K562 (cell line): Measurements from ENCODE around the gene EEA1. TPM values are rescaled to one million over a fixed set of nuclear protein-coding genes. Genes with fewer than 3 reads are reported as not detected.
A peak's percentile ranks its signal among the peaks of the same experiment; 100 is the strongest.

Experiments
- ATAC-seq: fragments of 200-7000 bp; cut with Tn5 transposase; 3 replicates; pipeline ENCODE4 v1.9.1; 2020; ENCODE audit warnings: moderate library complexity
- BruUV-seq: library from RNA; stranded (reverse); fragments of 400-500 nt; replicated peaks from 2 replicates; lab custom pipeline; 2021; lab: Mats Ljungman, UMichigan
- CTCF ChIA-PET: fragments of 300-600 bp; formaldehyde crosslinking; extraction: SDS; loops from one replicate; lab custom pipeline; 2021; ENCODE audit warnings: low intra/inter-chr PET ratio; lab: Yijun Ruan, JAX
- POLR2A ChIA-PET: fragments of 300-600, 350-650 bp; sonication (Branson Sonifier 250); formaldehyde crosslinking; extraction: SDS; loops from one replicate; lab custom pipeline; 2021; ENCODE audit warnings: antibody characterized with exemption, inconsistent platforms; lab: Yijun Ruan, JAX
- DNase-seq, 4 experiments: peaks; one replicate each; pipeline versions ENCODE4 v3.0.0 to v3.0.0-alpha.2; 2011 to 2018; ENCODE audit warnings: low spot score in 3 of 4, mixed read lengths in 3 of 4; ENCODE audit errors: extremely low read depth in 1 of 4
- FAIRE-seq: peaks from 2 replicates; lab custom pipeline; 2011; peaks lifted over from hg19 to GRCh38; lab: Jason Lieb, UNC
- H2AFZ ChIP-seq: 2 replicates; pipeline ENCODE4 v1.6.0; 2011; ENCODE audit warnings: low read depth, low read length, control low read depth, inconsistent platforms
- H3K27ac ChIP-seq: fragments of 200-600 bp; 3 replicates; pipeline ENCODE4 v1.8.0; 2011; ENCODE audit warnings: low read depth, mild to moderate bottlenecking, control low read depth, inconsistent platforms, low read length, moderate library complexity, mixed read lengths; ENCODE audit errors: extremely low read depth
- H3K27me3 ChIP-seq, 2 experiments: fragments of 300-600 bp in 1 of 2; 2 replicates in 1 of 2; 3 replicates in 1 of 2; pipeline versions ENCODE4 v1.6.0 to v1.8.0; 2011; ENCODE audit warnings: inconsistent platforms in 2 of 2, low read length in 2 of 2, mild to moderate bottlenecking in 1 of 2, mixed read lengths in 1 of 2, moderate library complexity in 1 of 2; ENCODE audit not compliant: control insufficient read depth in 2 of 2, insufficient read depth in 2 of 2
- H3K36me3 ChIP-seq: fragments of 300-600 bp; 3 replicates; pipeline ENCODE4 v1.8.0; 2011; ENCODE audit warnings: mild to moderate bottlenecking, low read length, inconsistent platforms; ENCODE audit not compliant: control insufficient read depth, insufficient read depth
- H3K4me1 ChIP-seq, 2 experiments: fragments of 200-600 bp in 1 of 2; replicated peaks in 1 of 2; 2 replicates in 1 of 2; 3 replicates in 1 of 2; pipeline versions ENCODE4 v1.5.1 to v1.8.0; 2011; ENCODE audit warnings: inconsistent platforms in 2 of 2, low read length in 2 of 2, mild to moderate bottlenecking in 1 of 2, mixed read lengths in 1 of 2, moderate library complexity in 1 of 2; ENCODE audit not compliant: control insufficient read depth in 2 of 2, insufficient read depth in 2 of 2
- H3K4me2 ChIP-seq: 2 replicates; pipeline ENCODE4 v1.6.1; 2011; ENCODE audit warnings: low read length, control low read depth, inconsistent platforms, mixed read lengths; ENCODE audit not compliant: insufficient read depth
- H3K4me3 ChIP-seq: fragments of 200-600 bp; sonication (generic), shearing (Covaris generic); 2 replicates; pipeline ENCODE4 v1.5.1; 2016; ENCODE audit warnings: control low read depth, inconsistent platforms
- H3K79me2 ChIP-seq: fragments of 200-600 bp; 3 replicates; pipeline ENCODE4 v1.8.0; 2011; ENCODE audit warnings: low read length, inconsistent platforms; ENCODE audit not compliant: control insufficient read depth, insufficient read depth
- H3K9ac ChIP-seq, 2 experiments: 2 replicates each; pipeline versions ENCODE4 v1.6.0 to v1.6.1; 2011; ENCODE audit warnings: low read depth in 2 of 2, low read length in 2 of 2, control low read depth in 1 of 2, inconsistent platforms in 1 of 2, mild to moderate bottlenecking in 1 of 2, mixed read lengths in 1 of 2; ENCODE audit not compliant: insufficient read depth in 1 of 2
- H3K9me1 ChIP-seq: one replicate; pipeline ENCODE4 v1.6.0; 2011; ENCODE audit warnings: inconsistent platforms, mild to moderate bottlenecking, low read length, moderate library complexity; ENCODE audit not compliant: control insufficient read depth, insufficient read depth
- H3K9me3 ChIP-seq: replicated peaks from 2 replicates; pipeline ENCODE4 v1.5.1; 2011; ENCODE audit warnings: low read depth, low read length, inconsistent platforms; ENCODE audit not compliant: control insufficient read depth, insufficient read depth
- H4K20me1 ChIP-seq: replicated peaks from 2 replicates; pipeline ENCODE4 v1.6.1; 2011; ENCODE audit warnings: low read length, inconsistent platforms, mixed read lengths; ENCODE audit not compliant: control insufficient read depth, insufficient read depth
- MAFF ChIP-seq: IDR thresholded peaks from 2 replicates; pipeline ENCODE4 v1.6.1; 2012; ENCODE audit warnings: low read length, improper control_type of control experiment
- SPI1 ChIP-seq: IDR thresholded peaks from 2 replicates; pipeline ENCODE4 v1.6.1; 2011; ENCODE audit warnings: low read depth, low read length, control low read depth, borderline replicate concordance
- TEAD4 ChIP-seq, 2 experiments: sonication (generic) in 1 of 2; formaldehyde crosslinking in 1 of 2; IDR thresholded peaks; 2 replicates each; pipeline versions ENCODE4 v1.6.1 to v1.8.0; 2012 to 2022; ENCODE audit warnings: borderline replicate concordance in 1 of 2, inconsistent platforms in 1 of 2, low read length in 1 of 2, mild to moderate bottlenecking in 1 of 2, missing genetic modification reagents in 1 of 2
- ZFX ChIP-seq: sonication (generic); formaldehyde crosslinking; IDR thresholded peaks from 2 replicates; pipeline ENCODE4 v1.8.0; 2022; ENCODE audit warnings: mild to moderate bottlenecking, missing genetic modification reagents, moderate library complexity
- ZNF668 ChIP-seq: fragments of 250-450 bp; sonication (Bioruptor Pico); IDR thresholded peaks from 2 replicates; pipeline ENCODE4 v1.8.0; 2022; ENCODE audit warnings: mild to moderate bottlenecking, inconsistent platforms
- WGBS: fragments of 100-300 bp; shearing (Covaris generic); methylation state at CpG from one replicate; pipeline ENCODE4 v1.1.6; 2016; ENCODE audit warnings: low coverage, mixed read lengths; ENCODE audit not compliant: insufficient coverage; ENCODE audit errors: missing lambda C conversion rate; 5-methylcytosine and 5-hydroxymethylcytosine counted together
- in situ Hi-C: fragments of 300-500 bp; cut with MboI; formaldehyde crosslinking; loops from 4 replicates; pipeline ENCODE4 v1.15.0; 2018; ENCODE audit warnings: inconsistent platforms, mixed read lengths
- intact Hi-C: fragments of 100-400 bp; cut with micrococcal nuclease; formaldehyde crosslinking; loops from 2 replicates; pipeline ENCODE4 v1.14.2; 2022
- polyA plus RNA-seq, 8 experiments: library from polyadenylated mRNA; depleted of rRNA in 4 of 8; stranded (reverse) in 5 of 8; unstranded in 3 of 8; fragments of >200 nt; fragmentation: Nextera tagmentation in 2 of 8; fragmentation: Illumina TruSeq in 1 of 8; extraction: Ambion mirVana in 2 of 8; extraction: Trizol in 1 of 8; gene quantifications; 2 replicates each; pipeline versions ENCODE4 v1.2.1 to v1.2.3, GENCODE V29; 2011 to 2014; ENCODE audit warnings: inconsistent platforms in 1 of 8, missing spikeins in 1 of 8
- total RNA-seq, 7 experiments: library from RNA; depleted of rRNA in 6 of 7; stranded (reverse); fragments of >200 nt in 6 of 7; fragmentation: Illumina TruSeq in 2 of 7; extraction: Trizol in 2 of 7; gene quantifications; 2 replicates each; pipeline versions ENCODE4 v1.2.1 to v1.2.3, GENCODE V29; 2011 to 2021; ENCODE audit warnings: low replicate concordance in 1 of 7
- TF ChIP-seq, protein P1 (sequence below): fragments of 200-800 bp; sonication (Bioruptor generic); IDR thresholded peaks from 2 replicates; pipeline ENCODE4 v1.6.1; 2016; ENCODE audit warnings: missing genetic modification characterization, missing compliant biosample characterization
- TF ChIP-seq, protein P2 (sequence below): fragments of 450-650 bp; formaldehyde crosslinking; IDR thresholded peaks from 2 replicates; pipeline ENCODE4 v1.4.0; 2022; ENCODE audit warnings: mild to moderate bottlenecking, moderate library complexity

The EEA1 gene
- total and polyA plus RNA-seq, 9 of the 15 experiments (the other 6 are each of a cell fraction or from before 2014, with no cell fraction given): 3.5 to 17.1 (median 7.5) TPM

DNA sequence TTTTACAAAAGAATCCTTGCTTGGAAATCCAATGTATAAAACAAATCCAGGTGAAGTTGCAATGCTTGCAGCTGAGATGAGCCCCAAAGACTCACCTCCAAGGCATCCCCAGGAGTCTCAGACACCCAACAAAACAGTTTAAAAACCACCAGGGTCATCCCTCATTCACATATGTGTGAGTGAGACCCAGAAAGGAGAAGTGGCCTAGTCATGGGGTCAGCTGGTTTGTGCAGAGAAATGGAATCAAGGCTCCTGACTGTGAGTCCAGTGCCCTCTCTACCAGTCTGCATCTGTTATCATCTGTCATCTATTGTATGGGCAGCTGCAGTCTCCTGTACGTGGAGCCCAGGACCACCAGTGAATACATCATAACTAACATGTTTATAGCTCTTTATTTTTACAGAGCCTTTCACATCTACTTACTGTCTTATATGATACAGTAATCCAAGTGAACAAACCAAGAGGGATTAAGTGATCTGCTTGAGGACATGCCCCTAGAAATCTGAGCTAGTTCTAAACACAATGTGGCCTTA lies 199.3 kb downstream of the EEA1 start:
- CTCF ChIA-PET: interaction anchor here (0.6 kb wide), 1 partner anchor 921 kb away, joined by 3 read pairs; no protein-coding TSS in a partner anchor

DNA sequence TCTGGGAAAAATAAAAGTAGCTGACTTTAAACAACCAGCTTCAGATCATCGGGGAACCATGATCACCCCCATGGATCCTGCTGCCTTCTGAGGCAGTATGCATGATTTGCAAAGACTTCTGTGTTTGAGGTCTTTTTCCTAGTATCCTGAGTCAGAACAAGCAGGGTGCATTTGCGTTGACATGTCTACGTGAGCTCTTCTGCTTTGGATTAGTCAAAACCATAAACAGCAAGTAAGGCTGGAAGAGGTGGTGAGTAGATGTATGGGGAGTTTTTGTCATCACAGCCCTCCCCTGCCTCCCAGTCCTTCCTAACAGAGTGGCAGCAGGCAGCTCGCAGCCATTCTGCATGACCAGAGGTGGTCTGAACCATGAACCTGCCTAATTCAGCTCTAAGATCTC lies 202.2 kb downstream of the EEA1 start:
- H3K4me3 ChIP-seq: no peak overlapping the region
- no TSS peak for BruUV-seq
- TF ChIP-seq, protein P1, sequence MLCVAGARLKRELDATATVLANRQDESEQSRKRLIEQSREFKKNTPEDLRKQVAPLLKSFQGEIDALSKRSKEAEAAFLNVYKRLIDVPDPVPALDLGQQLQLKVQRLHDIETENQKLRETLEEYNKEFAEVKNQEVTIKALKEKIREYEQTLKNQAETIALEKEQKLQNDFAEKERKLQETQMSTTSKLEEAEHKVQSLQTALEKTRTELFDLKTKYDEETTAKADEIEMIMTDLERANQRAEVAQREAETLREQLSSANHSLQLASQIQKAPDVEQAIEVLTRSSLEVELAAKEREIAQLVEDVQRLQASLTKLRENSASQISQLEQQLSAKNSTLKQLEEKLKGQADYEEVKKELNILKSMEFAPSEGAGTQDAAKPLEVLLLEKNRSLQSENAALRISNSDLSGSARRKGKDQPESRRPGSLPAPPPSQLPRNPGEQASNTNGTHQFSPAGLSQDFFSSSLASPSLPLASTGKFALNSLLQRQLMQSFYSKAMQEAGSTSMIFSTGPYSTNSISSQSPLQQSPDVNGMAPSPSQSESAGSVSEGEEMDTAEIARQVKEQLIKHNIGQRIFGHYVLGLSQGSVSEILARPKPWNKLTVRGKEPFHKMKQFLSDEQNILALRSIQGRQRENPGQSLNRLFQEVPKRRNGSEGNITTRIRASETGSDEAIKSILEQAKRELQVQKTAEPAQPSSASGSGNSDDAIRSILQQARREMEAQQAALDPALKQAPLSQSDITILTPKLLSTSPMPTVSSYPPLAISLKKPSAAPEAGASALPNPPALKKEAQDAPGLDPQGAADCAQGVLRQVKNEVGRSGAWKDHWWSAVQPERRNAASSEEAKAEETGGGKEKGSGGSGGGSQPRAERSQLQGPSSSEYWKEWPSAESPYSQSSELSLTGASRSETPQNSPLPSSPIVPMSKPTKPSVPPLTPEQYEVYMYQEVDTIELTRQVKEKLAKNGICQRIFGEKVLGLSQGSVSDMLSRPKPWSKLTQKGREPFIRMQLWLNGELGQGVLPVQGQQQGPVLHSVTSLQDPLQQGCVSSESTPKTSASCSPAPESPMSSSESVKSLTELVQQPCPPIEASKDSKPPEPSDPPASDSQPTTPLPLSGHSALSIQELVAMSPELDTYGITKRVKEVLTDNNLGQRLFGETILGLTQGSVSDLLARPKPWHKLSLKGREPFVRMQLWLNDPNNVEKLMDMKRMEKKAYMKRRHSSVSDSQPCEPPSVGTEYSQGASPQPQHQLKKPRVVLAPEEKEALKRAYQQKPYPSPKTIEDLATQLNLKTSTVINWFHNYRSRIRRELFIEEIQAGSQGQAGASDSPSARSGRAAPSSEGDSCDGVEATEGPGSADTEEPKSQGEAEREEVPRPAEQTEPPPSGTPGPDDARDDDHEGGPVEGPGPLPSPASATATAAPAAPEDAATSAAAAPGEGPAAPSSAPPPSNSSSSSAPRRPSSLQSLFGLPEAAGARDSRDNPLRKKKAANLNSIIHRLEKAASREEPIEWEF (CRISPR knock-in tag): no peak
- no peak for TF ChIP-seq ZFX (CRISPR knock-in tag)
- TF ChIP-seq TEAD4 (IDR thresholded peaks at IDR 0.05; ENCODE audit: low read length): no peak
- TF ChIP-seq TEAD4 (CRISPR knock-in tag; IDR thresholded peaks at IDR 0.05; ENCODE audit: borderline replicate concordance): no peak
- TF ChIP-seq, protein P2, sequence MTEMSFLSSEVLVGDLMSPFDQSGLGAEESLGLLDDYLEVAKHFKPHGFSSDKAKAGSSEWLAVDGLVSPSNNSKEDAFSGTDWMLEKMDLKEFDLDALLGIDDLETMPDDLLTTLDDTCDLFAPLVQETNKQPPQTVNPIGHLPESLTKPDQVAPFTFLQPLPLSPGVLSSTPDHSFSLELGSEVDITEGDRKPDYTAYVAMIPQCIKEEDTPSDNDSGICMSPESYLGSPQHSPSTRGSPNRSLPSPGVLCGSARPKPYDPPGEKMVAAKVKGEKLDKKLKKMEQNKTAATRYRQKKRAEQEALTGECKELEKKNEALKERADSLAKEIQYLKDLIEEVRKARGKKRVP (CRISPR knock-in tag): no peak
- TF ChIP-seq MAFF: no peak
- ChIA-PET POLR2A (no interaction called here), CTCF (no interaction called here)
- ATAC-seq (no peak), FAIRE-seq (no peak), DNase-seq (no peak)
- no peak overlapping the region for H3K27ac ChIP-seq
- in situ Hi-C loops (no loop called here), intact Hi-C loops (no loop called here)
- H3K79me2 ChIP-seq: no peaks in the 10 kb centered on the region
- H3K27me3 ChIP-seq: peaks cover 6 to 9% of the 10 kb centered on the region in 2 experiments; a peak in 4 of 5 replicates
- no peaks in the 10 kb centered on the region for H4K20me1 ChIP-seq
- H3K4me1 ChIP-seq: no peaks in the 10 kb centered on the region
- WGBS: 2% methylated on average over 4 of the region's 4 CpGs
- 0 out of 2 replicates have a peak, but pooled peaks cover 2% of the 10 kb centered on the region for H3K9me3 ChIP-seq
- H3K9ac ChIP-seq: no peak overlapping the region
- H3K4me2 ChIP-seq: no peak overlapping the region
- H3K9me1 ChIP-seq: no peaks in the 10 kb centered on the region
- no peak overlapping the region for H2AFZ ChIP-seq
- H3K36me3 ChIP-seq: no peaks in the 10 kb centered on the region

More for the DNA sequence above, 199.3 kb downstream of the EEA1 start:
- Histone ChIP-seq H3K4me2 (no peak overlapping the region), H4K20me1 (no peaks in the 10 kb centered on the region), H3K27ac (no peak overlapping the region), H2AFZ (no peak overlapping the region), H3K4me3 (no peak overlapping the region), H3K79me2 (no peaks in the 10 kb centered on the region), H3K27me3 (peaks cover 16 to 20% of the 10 kb centered on the region in 2 experiments; a peak in 4 of 5 replicates), H3K9ac (no peak overlapping the region), H3K4me1 (no peaks in the 10 kb centered on the region), H3K36me3 (no peaks in the 10 kb centered on the region), H3K9me1 (no peaks in the 10 kb centered on the region), H3K9me3 (no peaks in the 10 kb centered on the region)
- DNase-seq (no peak), FAIRE-seq (no peak), ATAC-seq (no peak)
- in situ Hi-C loops: no loop called here
- no TSS peak for BruUV-seq
- TF ChIP-seq ZNF668 (CRISPR knock-in tag) (no peak), SPI1 (peak; percentile 50; the same call in 1 of the 2 replicates)
- WGBS: 0% methylated on average over 1 of the region's 1 CpG
- POLR2A ChIA-PET: no interaction called here
- intact Hi-C loops: no loop called here
